ENCODE data around the gene TFR2.

DNA sequence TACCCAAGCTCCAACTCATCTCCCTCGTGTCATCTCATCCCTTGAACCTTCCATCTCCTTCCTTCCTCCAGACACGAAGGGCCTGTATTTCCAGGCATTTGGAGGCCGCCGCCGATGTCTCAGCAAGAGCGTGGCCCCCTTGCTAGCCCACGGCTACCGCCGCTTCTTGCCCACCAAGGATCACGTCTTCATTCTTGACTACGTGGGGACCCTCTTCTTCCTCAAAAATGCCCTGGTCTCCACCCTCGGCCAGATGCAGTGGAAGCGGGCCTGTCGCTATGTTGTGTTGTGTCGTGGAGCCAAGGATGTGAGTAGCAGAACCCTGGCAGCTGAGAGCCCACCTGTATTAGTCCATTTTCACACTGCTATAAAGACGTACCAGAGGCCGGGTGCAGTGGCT lies 49.8 kb downstream of the TFR2 start:
- TF ChIP-seq YY1 (IDR thresholded peaks at IDR 0.05; ENCODE audit: insufficient read depth, insufficient read length), result no peak
- no peak for TF ChIP-seq ZNF274 (IDR thresholded peaks at IDR 0.05; ENCODE audit: low read depth, low read length)
